AG10803 (cell line): ENCODE results near the gene MYO3A.
"Not testable (repeated sequence)": the region's sequence is repeated elsewhere in the genome, so short reads cannot be mapped to it uniquely, and the experiment has no call there.

ENCODE experiments used
- DNase-seq: peaks from one replicate; pipeline ENCODE4 v3.0.0; 2010; ENCODE audit warnings: low read depth
- H3K4me3 ChIP-seq: 2 replicates; pipeline ENCODE4 v1.5.1; 2011; ENCODE audit warnings: mild to moderate bottlenecking, low read length, control low read depth
- CTCF ChIP-seq: conservative IDR thresholded peaks from 2 replicates; pipeline ENCODE4 v1.5.1; 2011; ENCODE audit warnings: mild to moderate bottlenecking, low read length, control low read depth, inconsistent platforms

The MYO3A gene

GRCh38 chr10:26044141-26044749 is 110.2 kb downstream of the MYO3A start:
- no peak for DNase-seq
- H3K4me3 ChIP-seq: no peak overlapping the region
- TF ChIP-seq CTCF: no peak

GRCh38 chr10:26046073-26046700 is 112.2 kb downstream of the MYO3A start:
- no peak for TF ChIP-seq CTCF
- H3K4me3 ChIP-seq: no peak overlapping the region
- DNase-seq: no peak

DNA sequence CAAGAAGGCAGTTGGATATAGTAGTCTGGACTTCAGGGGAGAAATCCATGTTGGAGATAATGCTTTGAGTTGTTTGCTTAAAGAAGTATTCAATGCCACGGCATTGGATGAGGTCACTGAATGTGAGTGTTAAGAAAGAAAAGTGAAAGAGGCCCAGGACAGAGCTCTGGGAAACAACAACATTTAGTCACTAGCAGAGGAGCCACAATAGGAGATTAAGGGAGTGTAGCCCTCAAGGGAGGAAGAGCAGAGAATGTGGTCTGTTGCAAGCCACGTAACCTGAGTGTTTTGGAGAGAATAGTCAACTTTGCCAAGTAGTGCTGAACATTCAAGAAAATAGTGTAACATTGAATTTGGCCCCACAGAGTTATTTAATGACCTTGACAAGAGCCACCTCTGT is 114.7 kb downstream of the MYO3A start:
- DNase-seq: no peak
- no peak overlapping the region for H3K4me3 ChIP-seq
- TF ChIP-seq CTCF: no peak

DNA sequence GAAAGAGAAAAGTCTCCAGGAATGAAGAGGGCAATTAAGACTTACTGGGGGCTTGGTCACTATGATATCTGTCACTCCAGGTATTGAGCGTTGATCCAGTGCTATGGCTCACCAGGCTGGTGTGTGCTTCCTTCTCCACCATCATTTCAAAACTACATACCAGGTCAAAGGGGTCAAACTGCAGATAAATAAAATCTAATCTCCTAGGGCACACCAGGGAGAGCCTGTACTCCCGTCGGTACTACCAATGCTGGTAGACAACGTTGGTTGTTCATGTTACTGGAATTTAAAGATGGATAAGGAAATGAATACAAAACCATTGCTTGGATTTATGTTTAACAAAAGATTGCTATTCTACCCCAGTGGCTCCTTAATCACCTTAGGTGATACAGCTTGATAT is 118.3 kb downstream of the MYO3A start:
- no peak overlapping the region for H3K4me3 ChIP-seq
- TF ChIP-seq CTCF: no peak
- no peak for DNase-seq

DNA sequence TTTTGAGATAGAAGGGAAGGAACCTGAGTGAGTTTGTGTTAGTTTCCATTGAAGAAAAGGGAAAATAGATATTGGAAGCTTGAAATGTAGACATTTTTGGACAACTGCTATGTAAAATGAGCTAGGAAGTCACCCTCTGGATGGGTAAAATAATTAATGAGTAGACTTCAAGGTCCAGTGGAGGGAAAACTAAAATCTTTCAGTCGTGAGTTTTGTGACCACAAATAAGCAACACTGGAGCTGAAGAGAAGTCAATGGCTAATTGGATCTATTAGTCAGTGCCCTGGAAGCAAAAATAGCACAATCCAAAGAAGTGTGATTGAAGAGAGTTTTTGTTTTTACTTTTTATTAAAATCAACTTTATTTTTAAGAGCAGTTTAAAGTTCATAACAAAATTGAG is 123.4 kb downstream of the MYO3A start:
- H3K4me3 ChIP-seq: no peak overlapping the region
- no peak for DNase-seq
- no peak for TF ChIP-seq CTCF

DNA sequence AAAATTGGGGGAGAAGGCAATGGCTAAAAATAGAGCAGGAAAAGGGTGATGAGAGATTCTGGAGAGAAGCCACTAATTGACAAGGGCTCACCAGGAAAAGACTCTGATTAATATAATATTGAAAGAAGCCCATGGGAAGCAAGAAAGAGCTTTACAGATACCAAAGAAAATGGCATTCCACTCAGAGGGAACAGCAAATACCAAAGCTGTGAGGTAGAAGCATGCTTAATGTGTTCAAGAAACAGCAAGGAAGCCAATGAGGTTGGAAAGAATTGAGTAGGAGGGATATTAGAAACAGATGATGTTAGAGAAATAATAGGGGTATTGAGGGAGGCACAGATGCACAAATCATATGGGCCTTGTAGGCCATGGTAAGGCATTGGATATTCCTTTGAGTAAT is 130.1 kb downstream of the MYO3A start:
- DNase-seq: no peak
- no peak overlapping the region for H3K4me3 ChIP-seq
- no peak for TF ChIP-seq CTCF

GRCh38 chr10:26067680-26068079 is 133.7 kb downstream of the MYO3A start:
- DNase-seq: no peak
- TF ChIP-seq CTCF: no peak
- H3K4me3 ChIP-seq: no peak overlapping the region

DNA sequence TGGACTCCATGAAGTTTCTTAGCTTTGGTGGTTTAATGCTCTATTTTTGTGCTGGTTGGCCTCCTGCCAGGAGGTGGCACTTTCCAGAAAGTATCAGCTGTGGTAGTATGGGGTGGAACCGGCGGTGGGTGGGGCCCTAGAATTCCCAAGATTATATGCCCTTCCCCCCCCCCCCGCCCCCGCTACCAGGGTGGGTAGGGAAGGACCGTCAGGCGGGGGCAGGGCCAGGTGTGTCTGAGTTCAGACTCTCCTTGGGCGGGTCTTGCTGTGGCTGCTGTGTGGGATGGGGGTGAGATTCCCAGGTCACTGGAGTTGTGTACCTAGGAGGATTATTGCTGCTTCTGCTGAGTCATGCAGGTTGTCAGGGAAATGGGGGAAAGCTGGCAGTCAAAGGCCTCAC is 146.9 kb downstream of the MYO3A start:
- not testable (repeated sequence) for H3K4me3 ChIP-seq, DNase-seq
